ENCODE data around the gene TFIP11. TPM values are rescaled to one million over a fixed set of nuclear protein-coding genes. Genes with fewer than 3 reads are reported as not detected.
"Not testable (repeated sequence)": the region's sequence is repeated elsewhere in the genome, so short reads cannot be mapped to it uniquely, and the experiment has no call there.

The TFIP11 gene
- total and polyA plus RNA-seq, 3 donors from 2014 or later, result 44.3 to 100 (median 51.3) TPM

DNA sequence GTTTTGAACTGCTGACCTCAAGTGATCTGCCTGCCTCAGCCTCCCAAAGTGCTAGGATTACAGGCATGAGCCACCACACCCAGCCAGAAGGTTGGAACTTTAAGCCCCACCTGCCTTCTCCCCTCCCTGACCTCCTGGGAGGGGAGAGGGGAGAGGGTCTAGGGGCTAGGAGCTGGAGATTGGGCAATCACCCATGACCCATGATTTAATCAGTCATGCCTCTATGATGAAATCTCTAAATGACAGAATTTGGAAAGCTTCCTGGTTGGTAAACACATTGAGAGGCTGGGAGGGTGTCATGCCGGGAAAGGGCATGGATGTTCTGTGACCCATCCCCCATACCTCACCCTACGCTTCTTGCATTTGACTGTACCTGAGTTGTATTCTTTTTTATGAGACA lies 17.1 kb upstream of the TFIP11 start:
- no peak for TF ChIP-seq CTCF (IDR thresholded peaks at IDR 0.05)
- Histone ChIP-seq H3K27me3 (no peaks in the 10 kb centered on the region), H3K4me3 (no peak overlapping the region), H3K9me3 (no peaks in the 10 kb centered on the region), H3K36me3 (ENCODE audit: low read depth, missing control alignments) (no peaks in the 10 kb centered on the region), H3K27ac (no peak overlapping the region), H3K4me1 (peaks cover 3% of the 10 kb centered on the region)
- intact Hi-C loops (cut with DNase I; ENCODE audit: low total_unique reads), result no loop called here
- no peak for DNase-seq
- WGBS, 2 donors, result 91 to 93% methylated on average over 2 of the region's 2 CpGs

- H3K27ac ChIP-seq; H3K4me1 ChIP-seq; H3K36me3 ChIP-seq (ENCODE audit: low read depth, missing control alignments); H3K27me3 ChIP-seq; H3K4me3 ChIP-seq; DNase-seq; intact Hi-C loops (cut with DNase I; ENCODE audit: low total_unique reads); H3K9me3 ChIP-seq: not testable (repeated sequence)
- 82 to 85% methylated on average over 9 of the region's 9 CpGs for WGBS, 2 donors
Observed at GRCh38 chr22:26528518-26528917, 16.2 kb upstream of the TFIP11 start.

DNA sequence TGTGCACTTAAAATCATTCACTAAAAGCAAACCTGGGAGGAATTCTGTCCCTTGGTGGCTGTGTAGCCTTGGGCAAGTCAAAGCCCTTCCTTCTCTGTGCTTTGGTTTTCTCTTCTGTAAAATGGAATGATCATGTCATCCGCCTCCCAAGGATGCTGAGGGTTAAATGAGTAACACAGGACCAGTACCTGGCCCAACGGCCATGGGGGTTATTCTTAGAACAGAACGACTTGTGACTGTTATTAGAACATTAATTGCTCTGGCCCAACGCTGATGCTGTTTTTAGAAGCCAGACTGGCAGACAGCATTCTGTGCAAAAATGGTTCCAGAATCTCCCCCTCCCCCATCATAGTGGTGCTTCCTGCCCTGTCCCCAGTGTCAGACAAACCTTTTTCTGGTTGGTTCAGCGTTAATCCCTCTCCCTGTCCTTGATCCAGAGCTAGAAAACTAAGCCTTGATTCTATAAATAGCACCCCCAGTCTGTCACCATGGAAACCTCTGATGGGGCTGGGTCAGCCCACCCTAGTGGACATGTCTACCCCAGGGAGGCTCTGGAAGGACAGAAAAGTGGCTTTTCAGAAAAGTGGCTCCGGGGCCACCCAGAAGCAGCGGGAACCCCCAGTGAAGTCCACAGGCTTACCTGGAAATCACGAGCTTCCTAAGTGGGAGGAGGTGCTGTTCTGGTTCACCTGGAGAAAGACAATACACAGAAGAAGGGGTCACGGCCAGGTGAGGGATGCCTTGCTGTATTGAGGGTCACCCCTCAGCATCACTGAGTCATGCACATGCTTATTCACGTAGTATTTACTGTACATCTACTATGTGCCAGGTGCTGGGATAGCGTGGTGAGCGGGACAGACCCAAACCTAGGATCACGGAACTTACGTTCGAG lies 15.5 kb upstream of the TFIP11 start:
- H3K36me3 ChIP-seq (ENCODE audit: low read depth, missing control alignments), result no peaks in the 10 kb centered on the region

GRCh38 chr22:26527167-26527566 lies 14.9 kb upstream of the TFIP11 start:
- H3K9me3 ChIP-seq, result no peaks in the 10 kb centered on the region
- no peak for DNase-seq
- H3K36me3 ChIP-seq (ENCODE audit: low read depth, missing control alignments), result no peaks in the 10 kb centered on the region
- H3K27ac ChIP-seq, result no peak overlapping the region
- peaks cover 3% of the 10 kb centered on the region for H3K4me1 ChIP-seq
- no peak for TF ChIP-seq CTCF (IDR thresholded peaks at IDR 0.05)
- TF ChIP-seq POLR2A (IDR thresholded peaks at IDR 0.05), result no peak
- no peaks in the 10 kb centered on the region for H3K27me3 ChIP-seq
- intact Hi-C loops (cut with DNase I; ENCODE audit: low total_unique reads), result no loop called here
- WGBS, 2 donors, result 50 to 78% methylated on average over 3 of the region's 3 CpGs
- H3K4me3 ChIP-seq, result no peak overlapping the region

More for the DNA sequence above, 15.5 kb upstream of the TFIP11 start:
- H3K4me1 ChIP-seq, result peaks cover 3% of the 10 kb centered on the region
- H3K27me3 ChIP-seq, result no peaks in the 10 kb centered on the region
- no peak for DNase-seq
- no peaks in the 10 kb centered on the region for H3K9me3 ChIP-seq
- 65 to 67% methylated on average over 12 to 15 of the region's 15 CpGs for WGBS, 2 donors
- no peak for TF ChIP-seq POLR2A (IDR thresholded peaks at IDR 0.05)
- no peak for TF ChIP-seq CTCF (IDR thresholded peaks at IDR 0.05)
- no peak overlapping the region for H3K4me3 ChIP-seq
- intact Hi-C loops (cut with DNase I; ENCODE audit: low total_unique reads), result no loop called here
- no peak overlapping the region for H3K27ac ChIP-seq

DNA sequence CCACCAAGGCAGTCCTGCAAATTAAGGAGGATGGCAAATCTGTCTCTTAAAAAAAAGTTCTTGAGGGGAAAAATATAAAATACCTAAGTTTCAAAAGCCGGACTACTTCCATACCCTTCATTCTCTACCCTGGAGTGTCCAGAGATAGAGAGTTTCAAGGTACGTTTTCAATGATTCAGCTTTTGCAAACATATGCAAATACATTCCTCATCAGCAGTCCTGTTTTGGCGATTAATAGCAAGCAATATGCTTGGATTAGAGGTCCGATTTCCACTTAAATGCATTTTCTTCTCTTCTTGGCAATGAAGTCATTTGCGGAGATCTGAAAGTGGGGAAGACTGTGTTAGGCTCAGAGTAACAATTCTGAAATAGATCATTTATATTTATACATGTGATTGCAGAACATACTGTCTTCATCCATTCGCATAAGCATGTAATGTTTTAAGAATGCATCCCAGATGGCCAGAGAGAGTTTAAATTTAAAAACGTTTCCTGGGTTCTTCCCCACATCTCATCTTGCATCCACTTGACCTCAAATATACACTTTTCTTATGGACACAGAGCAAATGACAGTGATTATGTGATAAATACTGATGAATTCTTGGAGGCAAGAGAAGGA lies 13.8 kb upstream of the TFIP11 start:
- Histone ChIP-seq H3K27ac (no peak overlapping the region), H3K4me3 (no peak overlapping the region), H3K36me3 (ENCODE audit: low read depth, missing control alignments) (no peaks in the 10 kb centered on the region), H3K9me3 (no peaks in the 10 kb centered on the region), H3K4me1 (peaks cover 3% of the 10 kb centered on the region), H3K27me3 (no peaks in the 10 kb centered on the region)
- whole genome bisulfite sequencing, 2 donors, result 82 to 88% methylated on average over 7 of the region's 7 CpGs
- TF ChIP-seq POLR2A (IDR thresholded peaks at IDR 0.05), result no peak
- intact Hi-C loops (cut with DNase I; ENCODE audit: low total_unique reads), result no loop called here
- DNase-seq, result no peak

All from testis (tissue), 3 donors.